Breast epithelium (tissue), 4 donors: ENCODE results near the gene RNF141. TPM values are rescaled to one million over a fixed set of nuclear protein-coding genes. Genes with fewer than 3 reads are reported as not detected.
A peak's percentile ranks its signal among the peaks of the same experiment; 100 is the strongest.

Experiments used
- DNase-seq, 2 donors: peaks; one replicate each; pipeline ENCODE4 v3.0.0-alpha.2; 2019; ENCODE audit warnings: low spot score in 2 of 2
- H3K27ac ChIP-seq, 2 donors: fragments of 200-600 bp; sonication (generic) in 1 of 2; one replicate each; pipeline ENCODE4 v1.5.1; 2016 to 2019; ENCODE audit warnings: mild to moderate bottlenecking in 1 of 2
- H3K27me3 ChIP-seq, 2 donors: fragments of 200-600 bp; sonication (generic) in 1 of 2; one replicate each; pipeline versions ENCODE4 v1.5.1 to v1.6.0; 2017 to 2019; ENCODE audit warnings: control low read depth in 1 of 2, mild to moderate bottlenecking in 1 of 2
- H3K36me3 ChIP-seq: fragments of 200-600 bp; one replicate; pipeline ENCODE4 v1.5.1; 2019
- H3K4me1 ChIP-seq, 2 donors: fragments of 200-600 bp; sonication (generic); one replicate each; pipeline ENCODE4 v1.5.1; 2016 to 2019; ENCODE audit warnings: control low read depth in 1 of 2
- H3K4me3 ChIP-seq, 3 donors: fragments of 200-600 bp; sonication (generic); 1 replicate in 2 of 3; 2 replicates in 1 of 3; pipeline ENCODE4 v1.5.1; 2016 to 2019; ENCODE audit warnings: mild to moderate bottlenecking in 3 of 3, moderate library complexity in 2 of 3
- H3K9me3 ChIP-seq, 2 donors: fragments of 200-600 bp; sonication (generic) in 1 of 2; one replicate each; pipeline ENCODE4 v1.5.1; 2016 to 2019; ENCODE audit warnings: control low read depth in 1 of 2
- POLR2A ChIP-seq: fragments of 450-650 bp; IDR thresholded peaks from one replicate; pipeline ENCODE4 v1.6.1; 2016; ENCODE audit warnings: antibody characterized with exemption, mild to moderate bottlenecking, moderate library complexity
- POLR2AphosphoS5 ChIP-seq, 3 donors: sonication (generic); formaldehyde crosslinking; IDR thresholded peaks; one replicate each; pipeline ENCODE4 v1.6.1; 2017; ENCODE audit warnings: antibody characterized with exemption in 3 of 3
- intact Hi-C: fragments of 100-400 bp; cut with DNase I; formaldehyde crosslinking; loops from one replicate; pipeline ENCODE4 v1.15.1; 2023; ENCODE audit warnings: low total_unique reads
- total RNA-seq, 3 donors: library from RNA; depleted of rRNA; stranded (reverse); fragments of >200 nt; gene quantifications; one replicate each; pipeline ENCODE4 v1.1.0, GENCODE V29; 2016
- TF ChIP-seq, protein P1 (sequence below), 3 donors: fragments of 450-650 bp; IDR thresholded peaks; one replicate each; pipeline ENCODE4 v1.5.1; 2016 to 2017; ENCODE audit warnings: antibody characterized with exemption in 3 of 3, mild to moderate bottlenecking in 3 of 3, moderate library complexity in 3 of 3

RNF141 gene, protein sequence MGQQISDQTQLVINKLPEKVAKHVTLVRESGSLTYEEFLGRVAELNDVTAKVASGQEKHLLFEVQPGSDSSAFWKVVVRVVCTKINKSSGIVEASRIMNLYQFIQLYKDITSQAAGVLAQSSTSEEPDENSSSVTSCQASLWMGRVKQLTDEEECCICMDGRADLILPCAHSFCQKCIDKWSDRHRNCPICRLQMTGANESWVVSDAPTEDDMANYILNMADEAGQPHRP
- total RNA-seq = 10 to 100 TPM; 31.1 to 54.1 (median 45.8) TPM

DNA sequence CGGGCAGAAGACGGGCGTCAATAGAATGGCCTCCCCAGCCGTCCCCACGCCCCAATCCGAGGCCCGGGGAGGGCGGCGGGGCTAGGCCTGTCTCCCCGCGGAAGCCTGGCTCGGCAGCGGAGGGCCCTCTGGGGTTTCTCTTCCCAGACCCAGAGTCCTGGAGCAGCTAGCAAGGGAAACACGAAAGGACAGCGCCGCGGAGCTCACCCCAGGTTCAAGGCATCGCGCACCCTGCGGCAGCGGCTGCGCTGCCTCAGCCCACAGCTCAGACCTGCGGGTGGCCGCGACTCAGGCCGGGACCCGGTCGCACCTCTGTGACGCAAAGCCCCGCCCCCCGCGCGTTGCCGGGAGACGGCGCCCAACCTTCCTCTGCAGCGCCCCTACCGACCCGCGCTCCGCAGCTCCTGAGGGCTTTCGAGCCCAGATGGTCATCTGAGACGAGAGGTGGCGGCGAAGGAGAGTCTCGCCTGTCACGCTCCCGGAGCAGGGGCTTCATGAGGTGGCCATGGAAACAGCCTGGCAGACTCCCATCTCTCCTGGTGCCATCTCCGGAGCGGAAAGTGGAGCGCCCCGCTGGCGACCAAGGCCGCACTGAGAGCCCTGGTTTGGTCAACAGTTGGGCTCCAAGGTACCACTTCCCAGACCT is at the start of gene RNF141:
Gene RNF141 (minus strand): TSS at position 273 of the 646 bp plus-strand sequence. CDS start 7,029 bp downstream, outside the sequence.
- no peaks in the 10 kb centered on the region for H3K4me1 ChIP-seq

DNA sequence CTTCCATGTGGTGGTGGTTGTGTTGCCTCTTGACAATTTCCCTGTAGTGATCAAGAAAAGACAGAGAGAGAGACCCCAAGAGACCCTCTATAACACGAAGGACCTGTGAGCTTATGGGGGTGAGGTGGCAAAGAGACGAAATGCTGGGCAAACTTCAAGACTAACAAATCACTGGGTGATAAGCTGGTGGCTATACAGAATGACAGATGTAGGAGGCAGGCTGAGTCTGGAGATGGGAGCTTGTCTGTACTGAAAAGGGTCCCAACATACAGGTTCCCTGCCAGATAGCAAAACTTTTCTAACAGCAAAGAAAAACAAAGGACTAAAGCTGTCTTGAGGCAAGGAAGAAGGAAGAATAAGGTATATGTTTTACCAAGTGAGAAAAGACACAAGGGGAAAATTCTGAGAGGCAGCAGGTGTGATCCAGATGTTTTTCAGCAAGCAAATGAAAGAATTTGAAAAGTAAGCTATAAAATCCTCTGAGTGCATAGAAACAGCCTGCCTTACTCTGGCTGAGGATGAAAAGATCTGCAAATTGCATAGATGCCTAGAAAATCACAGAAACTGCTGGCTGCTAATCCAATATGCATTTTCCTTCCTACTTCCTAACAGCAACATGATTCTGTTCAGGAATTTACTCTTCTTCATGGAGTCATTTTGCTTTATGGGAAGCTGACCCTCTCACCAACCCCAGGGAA is 49.4 kb upstream of the RNF141 start:
- no peak overlapping the region for H3K27ac ChIP-seq
- no peak for DNase-seq
- H3K9me3 ChIP-seq = no peaks in the 10 kb centered on the region
- no peaks in the 10 kb centered on the region for H3K4me1 ChIP-seq
- no peaks in the 10 kb centered on the region for H3K27me3 ChIP-seq
- intact Hi-C loops = no loop called here
- TF ChIP-seq, protein P1, sequence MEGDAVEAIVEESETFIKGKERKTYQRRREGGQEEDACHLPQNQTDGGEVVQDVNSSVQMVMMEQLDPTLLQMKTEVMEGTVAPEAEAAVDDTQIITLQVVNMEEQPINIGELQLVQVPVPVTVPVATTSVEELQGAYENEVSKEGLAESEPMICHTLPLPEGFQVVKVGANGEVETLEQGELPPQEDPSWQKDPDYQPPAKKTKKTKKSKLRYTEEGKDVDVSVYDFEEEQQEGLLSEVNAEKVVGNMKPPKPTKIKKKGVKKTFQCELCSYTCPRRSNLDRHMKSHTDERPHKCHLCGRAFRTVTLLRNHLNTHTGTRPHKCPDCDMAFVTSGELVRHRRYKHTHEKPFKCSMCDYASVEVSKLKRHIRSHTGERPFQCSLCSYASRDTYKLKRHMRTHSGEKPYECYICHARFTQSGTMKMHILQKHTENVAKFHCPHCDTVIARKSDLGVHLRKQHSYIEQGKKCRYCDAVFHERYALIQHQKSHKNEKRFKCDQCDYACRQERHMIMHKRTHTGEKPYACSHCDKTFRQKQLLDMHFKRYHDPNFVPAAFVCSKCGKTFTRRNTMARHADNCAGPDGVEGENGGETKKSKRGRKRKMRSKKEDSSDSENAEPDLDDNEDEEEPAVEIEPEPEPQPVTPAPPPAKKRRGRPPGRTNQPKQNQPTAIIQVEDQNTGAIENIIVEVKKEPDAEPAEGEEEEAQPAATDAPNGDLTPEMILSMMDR (IDR thresholded peaks at IDR 0.05) = no peak
- TF ChIP-seq POLR2A (no peak), POLR2AphosphoS5 (IDR thresholded peaks at IDR 0.05) (no peak)
- no peaks in the 10 kb centered on the region for H3K36me3 ChIP-seq
- H3K4me3 ChIP-seq = no peak overlapping the region

More for the DNA sequence above, at the start of gene RNF141:
- intact Hi-C loops = no loop called here
- H3K27me3 ChIP-seq = no peaks in the 10 kb centered on the region
- H3K27ac ChIP-seq = peak within 1 kb of the TSS; percentile 91 to 95
- peak; percentile 92 to 95 for DNase-seq
- TF ChIP-seq POLR2AphosphoS5 (IDR thresholded peaks at IDR 0.05) (peak; percentile 74 to 96 (median 94)), POLR2A (peak; percentile 80)
- TF ChIP-seq, protein P1 (IDR thresholded peaks at IDR 0.05) = peak; percentile 56 to 86 (median 80)
- no peaks in the 10 kb centered on the region for H3K9me3 ChIP-seq
- no peaks in the 10 kb centered on the region for H3K36me3 ChIP-seq
- H3K4me3 ChIP-seq = peak within 1 kb of the TSS; percentile 80 to 91 (median 90)

DNA sequence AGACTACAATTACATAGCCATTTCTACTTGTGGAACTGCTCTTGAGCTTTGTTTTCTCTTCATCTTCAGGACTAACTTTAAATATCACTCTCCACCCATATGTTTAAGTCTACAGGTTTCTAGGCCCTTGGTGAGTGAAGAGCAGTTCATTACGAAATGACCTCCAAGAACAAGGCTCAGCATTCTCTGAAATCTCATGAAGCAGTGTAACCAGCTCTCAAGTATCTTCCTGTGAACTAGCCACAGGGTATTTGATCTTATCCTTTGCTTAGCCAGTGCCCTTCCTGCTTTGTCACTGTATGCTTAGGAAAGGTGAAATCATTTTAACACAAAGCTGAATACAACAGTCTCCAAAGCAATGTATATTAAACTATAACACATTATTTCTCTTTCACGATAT is 47.9 kb upstream of the RNF141 start:
- TF ChIP-seq POLR2AphosphoS5 (IDR thresholded peaks at IDR 0.05) (no peak), POLR2A (no peak)
- TF ChIP-seq, protein P1 (IDR thresholded peaks at IDR 0.05) = no peak
- H3K36me3 ChIP-seq = no peaks in the 10 kb centered on the region
- H3K4me1 ChIP-seq = no peaks in the 10 kb centered on the region

DNA sequence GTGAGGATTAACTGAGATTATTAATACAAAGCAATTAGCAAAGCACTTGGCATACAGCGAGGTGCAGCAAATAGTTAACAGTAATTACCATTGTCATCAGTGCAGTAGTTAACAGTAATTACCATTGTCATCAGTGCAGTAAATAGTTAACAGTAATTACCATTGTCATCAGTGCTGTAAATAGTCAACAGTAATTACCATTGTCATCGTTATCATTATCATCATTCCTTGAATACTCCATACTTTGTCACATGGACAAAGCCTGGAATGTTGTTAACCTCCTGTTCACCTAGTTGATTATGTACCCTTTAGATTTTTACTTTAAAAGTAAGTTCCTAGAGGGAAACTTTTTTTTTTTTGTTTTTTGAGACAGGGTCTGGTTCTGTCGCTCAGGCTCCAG is 47.0 kb upstream of the RNF141 start:
- TF ChIP-seq, protein P1 (IDR thresholded peaks at IDR 0.05) = no peak
- TF ChIP-seq POLR2A = no peak
- no peak for TF ChIP-seq POLR2AphosphoS5 (IDR thresholded peaks at IDR 0.05)
- DNase-seq = no peak
- no peak overlapping the region for H3K4me3 ChIP-seq
- no peaks in the 10 kb centered on the region for H3K9me3 ChIP-seq
- no peaks in the 10 kb centered on the region for H3K27me3 ChIP-seq
- no peaks in the 10 kb centered on the region for H3K36me3 ChIP-seq
- intact Hi-C loops = no loop called here
- no peak overlapping the region for H3K27ac ChIP-seq
- H3K4me1 ChIP-seq = no peaks in the 10 kb centered on the region

More for the DNA sequence above, 47.9 kb upstream of the RNF141 start:
- Histone ChIP-seq H3K9me3 (no peaks in the 10 kb centered on the region), H3K4me3 (no peak overlapping the region), H3K27me3 (no peaks in the 10 kb centered on the region), H3K27ac (no peak overlapping the region)
- intact Hi-C loops = no loop called here
- DNase-seq = no peak

DNA sequence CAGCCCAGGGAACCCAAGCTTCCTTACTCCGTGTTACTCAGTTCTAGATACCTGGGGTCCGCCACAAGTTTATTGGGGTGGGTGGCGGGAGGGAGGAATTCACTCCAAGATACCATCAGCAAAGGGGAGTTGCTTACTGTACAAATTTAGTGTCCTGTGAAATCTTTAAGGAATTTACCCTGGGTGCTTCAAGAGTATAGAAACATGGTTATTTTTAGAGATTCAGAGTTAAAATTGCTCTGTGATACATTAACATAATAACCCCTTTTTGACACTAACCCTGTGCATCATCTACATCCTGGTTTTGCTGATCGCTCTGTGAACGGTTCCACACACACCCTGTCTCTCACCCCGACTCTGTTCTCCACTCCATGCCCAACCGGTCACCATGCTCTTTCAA is 46.4 kb upstream of the RNF141 start:
- Histone ChIP-seq H3K27me3 (no peaks in the 10 kb centered on the region), H3K4me3 (no peak overlapping the region), H3K27ac (peak overlapping the region in 1 of 2 donors; percentile 34), H3K9me3 (no peaks in the 10 kb centered on the region), H3K36me3 (no peaks in the 10 kb centered on the region), H3K4me1 (no peaks in the 10 kb centered on the region)
- TF ChIP-seq, protein P1 (IDR thresholded peaks at IDR 0.05) = no peak
- no peak for DNase-seq
- intact Hi-C loops = no loop called here
